ENCODE results near the gene KIF3A. TPM values are rescaled to one million over a fixed set of nuclear protein-coding genes. Genes with fewer than 3 reads are reported as not detected.

KIF3A gene
- total and polyA plus RNA-seq, 2 experiments from 2014 or later: 5.4 to 10.5 TPM

GRCh38 chr5:132662925-132663770, 74.2 kb downstream of the KIF3A start:
- Histone ChIP-seq H3K27me3 (no peaks in the 10 kb centered on the region), H3K4me1 (ENCODE audit: low read depth) (peaks cover 13% of the 10 kb centered on the region), H3K36me3 (no peaks in the 10 kb centered on the region), H3K27ac (no peak overlapping the region), H3K4me3 (no peak overlapping the region), H3K9me3 (ENCODE audit: low read depth) (no peaks in the 10 kb centered on the region)
- TF ChIP-seq CTCF (IDR thresholded peaks at IDR 0.05; ENCODE audit: low read depth, low read length): no peak
- DNase-seq (ENCODE audit: low read depth in 1 of 2, low spot score in 1 of 2): peak in 1 of 2 donors; percentile 23

DNA sequence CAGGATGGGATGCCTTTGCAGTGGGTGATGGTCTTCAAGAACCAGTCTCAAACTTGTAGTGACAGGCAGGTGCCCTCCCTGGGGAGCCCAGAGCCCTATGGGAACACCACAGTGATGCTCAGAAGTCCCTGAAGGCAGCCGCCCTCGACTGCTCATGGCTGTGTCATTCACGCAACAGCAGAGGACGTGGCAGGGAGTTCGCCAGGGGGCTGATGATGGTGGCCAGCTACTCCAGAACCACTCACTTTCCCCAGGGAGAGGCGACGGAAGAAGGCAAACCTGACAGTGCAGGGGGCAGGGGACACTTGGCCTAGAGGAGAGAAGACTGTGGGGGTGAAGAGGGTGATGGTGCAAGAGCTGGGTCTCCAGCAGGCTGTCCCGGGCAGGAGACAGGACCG, 75.3 kb downstream of the KIF3A start:
- Histone ChIP-seq H3K9me3 (ENCODE audit: low read depth) (no peaks in the 10 kb centered on the region), H3K4me3 (no peak overlapping the region), H3K27me3 (peaks cover 7% of the 10 kb centered on the region), H3K27ac (no peak overlapping the region), H3K4me1 (ENCODE audit: low read depth) (peaks cover 13% of the 10 kb centered on the region), H3K36me3 (no peaks in the 10 kb centered on the region)
- DNase-seq (ENCODE audit: low read depth in 1 of 2, low spot score in 1 of 2): no peak
- no peak for TF ChIP-seq CTCF (IDR thresholded peaks at IDR 0.05; ENCODE audit: low read depth, low read length)

DNA sequence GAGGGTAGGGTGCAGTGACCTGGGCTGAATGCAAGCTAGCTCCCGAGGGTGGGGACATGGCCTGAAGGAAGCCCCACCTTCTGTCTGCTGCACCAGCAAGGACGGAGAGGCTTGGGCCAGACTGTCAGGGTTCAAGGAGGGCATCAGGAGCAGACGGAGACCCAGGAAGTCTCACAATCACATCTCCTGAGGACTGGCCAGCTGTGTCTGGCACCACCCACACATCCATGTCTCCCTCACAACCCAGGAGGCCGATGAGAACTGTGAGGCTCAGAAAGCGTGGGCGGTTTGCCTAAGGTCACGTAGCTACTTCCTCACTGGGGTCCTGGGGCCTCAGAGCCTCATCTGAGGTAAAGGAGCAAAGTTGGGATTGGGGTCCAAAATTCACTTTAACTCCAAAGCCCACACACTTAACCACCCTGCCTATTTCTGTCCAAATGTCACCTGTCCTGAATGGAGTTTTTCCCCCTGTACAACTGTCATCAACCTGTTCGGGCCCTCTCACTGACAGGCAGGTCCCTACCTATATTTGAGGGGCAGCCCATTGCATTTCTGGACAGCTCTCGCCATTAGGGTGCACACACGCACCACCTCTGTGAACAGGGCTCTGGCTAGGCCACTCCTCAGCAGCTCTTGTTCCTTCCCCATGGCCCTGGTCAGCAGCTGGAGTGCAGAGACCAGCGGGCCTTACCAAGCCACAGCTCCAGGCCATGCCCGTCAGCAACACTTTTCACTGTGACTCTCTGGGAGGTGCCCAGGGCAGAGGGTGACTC, 75.9 kb downstream of the KIF3A start:
- DNase-seq (ENCODE audit: low read depth in 1 of 2, low spot score in 1 of 2): no peak
- Histone ChIP-seq H3K9me3 (ENCODE audit: low read depth) (no peaks in the 10 kb centered on the region), H3K4me3 (no peak overlapping the region), H3K4me1 (ENCODE audit: low read depth) (peaks cover 13% of the 10 kb centered on the region), H3K27ac (no peak overlapping the region), H3K36me3 (no peaks in the 10 kb centered on the region), H3K27me3 (peaks cover 13% of the 10 kb centered on the region)
- TF ChIP-seq CTCF (IDR thresholded peaks at IDR 0.05; ENCODE audit: low read depth, low read length): no peak

DNA sequence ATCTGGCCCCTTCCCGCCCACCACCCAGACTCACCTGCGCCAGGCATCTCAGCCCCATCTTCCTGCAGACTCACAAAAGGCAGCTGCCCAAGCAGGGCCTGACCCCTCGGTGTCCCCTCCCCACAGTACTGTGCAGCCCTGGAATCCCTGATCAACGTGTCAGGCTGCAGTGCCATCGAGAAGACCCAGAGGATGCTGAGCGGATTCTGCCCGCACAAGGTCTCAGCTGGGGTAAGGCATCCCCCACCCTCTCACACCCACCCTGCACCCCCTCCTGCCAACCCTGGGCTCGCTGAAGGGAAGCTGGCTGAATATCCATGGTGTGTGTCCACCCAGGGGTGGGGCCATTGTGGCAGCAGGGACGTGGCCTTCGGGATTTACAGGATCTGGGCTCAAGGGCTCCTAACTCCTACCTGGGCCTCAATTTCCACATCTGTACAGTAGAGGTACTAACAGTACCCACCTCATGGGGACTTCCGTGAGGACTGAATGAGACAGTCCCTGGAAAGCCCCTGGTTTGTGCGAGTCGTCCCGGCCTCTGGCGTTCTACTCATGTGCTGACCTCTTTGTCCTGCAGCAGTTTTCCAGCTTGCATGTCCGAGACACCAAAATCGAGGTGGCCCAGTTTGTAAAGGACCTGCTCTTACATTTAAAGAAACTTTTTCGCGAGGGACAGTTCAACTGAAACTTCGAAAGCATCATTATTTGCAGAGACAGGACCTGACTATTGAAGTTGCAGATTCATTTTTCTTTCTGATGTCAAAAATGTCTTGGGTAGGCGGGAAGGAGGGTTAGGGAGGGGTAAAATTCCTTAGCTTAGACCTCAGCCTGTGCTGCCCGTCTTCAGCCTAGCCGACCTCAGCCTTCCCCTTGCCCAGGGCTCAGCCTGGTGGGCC, 77.5 kb downstream of the KIF3A start:
- no peaks in the 10 kb centered on the region for H3K36me3 ChIP-seq
- no peak overlapping the region for H3K27ac ChIP-seq
- H3K4me3 ChIP-seq: no peak overlapping the region
- peaks cover 13% of the 10 kb centered on the region for H3K4me1 ChIP-seq (ENCODE audit: low read depth)
- no peak for TF ChIP-seq CTCF (IDR thresholded peaks at IDR 0.05; ENCODE audit: low read depth, low read length)
- DNase-seq (ENCODE audit: low read depth in 1 of 2, low spot score in 1 of 2): no peak
- H3K27me3 ChIP-seq: peaks cover 28% of the 10 kb centered on the region
- H3K9me3 ChIP-seq (ENCODE audit: low read depth): no peaks in the 10 kb centered on the region
